ENCODE measurements around the gene NDUFAB1. TPM values are rescaled to one million over a fixed set of nuclear protein-coding genes. Genes with fewer than 3 reads are reported as not detected.

Gene NDUFAB1
- total RNA-seq, 1 experiment from 2014 or later, result 166 TPM

GRCh38 chr16:23578101-23578830 is 17.9 kb downstream of the NDUFAB1 start:
- Histone ChIP-seq H3K27me3 (ENCODE audit: control insufficient read depth, insufficient read depth, low read length) (no peaks in the 10 kb centered on the region), H3K27ac (ENCODE audit: low read length) (no peak overlapping the region), H3K36me3 (ENCODE audit: control insufficient read depth, insufficient read depth, low read length) (peaks cover 12% of the 10 kb centered on the region), H3K9me3 (ENCODE audit: control insufficient read depth, insufficient read depth, low read depth, low read length) (no peaks in the 10 kb centered on the region), H3K4me1 (ENCODE audit: control insufficient read depth, insufficient read depth, low read length) (no peaks in the 10 kb centered on the region), H3K4me3 (ENCODE audit: low read depth in 2 of 2, low read length in 2 of 2) (no peak overlapping the region)
- intact Hi-C loops (cut with micrococcal nuclease; ENCODE audit: unreplicated experiment), result no loop called here
- ChIA-PET POLR2A (interaction anchor here (0.6 kb wide), 1 partner anchor 57 kb away, joined by 3 read pairs; no protein-coding TSS in a partner anchor), CTCF (no interaction called here)
- ATAC-seq, result no peak
- TF ChIP-seq CTCF (IDR thresholded peaks at IDR 0.05) (no peak), REST (IDR thresholded peaks at IDR 0.05; ENCODE audit: insufficient read depth in 1 of 2, low read depth in 2 of 2, low read length in 1 of 2) (no peak), TCF7L2 (IDR thresholded peaks at IDR 0.05; ENCODE audit: low read depth, low read length) (no peak), POLR2AphosphoS5 (IDR thresholded peaks at IDR 0.05; ENCODE audit: low read depth, low read length) (no peak), SIN3A (IDR thresholded peaks at IDR 0.05; ENCODE audit: borderline replicate concordance, insufficient read depth, low read depth, low read length) (no peak)
- in situ Hi-C loops (cut with HindIII; ENCODE audit: low pct_unique_long_range_greater_than_20kb, low sequenced_read_pairs), result no loop called here
- BruUV-seq (replicated peaks), result no TSS peak
- DNase-seq (ENCODE audit: low read depth, low spot score), result no peak

- Histone ChIP-seq H3K36me3 (ENCODE audit: control insufficient read depth, insufficient read depth, low read length) (peaks cover 17% of the 10 kb centered on the region), H3K27me3 (ENCODE audit: control insufficient read depth, insufficient read depth, low read length) (no peaks in the 10 kb centered on the region), H3K27ac (ENCODE audit: low read length) (no peak overlapping the region), H3K9me3 (ENCODE audit: control insufficient read depth, insufficient read depth, low read depth, low read length) (no peaks in the 10 kb centered on the region), H3K4me1 (ENCODE audit: control insufficient read depth, insufficient read depth, low read length) (no peaks in the 10 kb centered on the region), H3K4me3 (ENCODE audit: low read depth in 2 of 2, low read length in 2 of 2) (no peak overlapping the region)
- ChIA-PET CTCF (no interaction called here), POLR2A (interaction anchor here (0.6 kb wide), 1 partner anchor 56 kb away, joined by 3 read pairs; no protein-coding TSS in a partner anchor)
- DNase-seq (ENCODE audit: low read depth, low spot score) (no peak), ATAC-seq (no peak; the same call in 1 of the 2 replicates)
- TF ChIP-seq CTCF (IDR thresholded peaks at IDR 0.05), result no peak
- no peak for TF ChIP-seq TCF7L2 (IDR thresholded peaks at IDR 0.05; ENCODE audit: low read depth, low read length)
- TF ChIP-seq POLR2AphosphoS5 (IDR thresholded peaks at IDR 0.05; ENCODE audit: low read depth, low read length), result no peak
- no peak for TF ChIP-seq REST (IDR thresholded peaks at IDR 0.05; ENCODE audit: insufficient read depth in 1 of 2, low read depth in 2 of 2, low read length in 1 of 2)
- no peak for TF ChIP-seq SIN3A (IDR thresholded peaks at IDR 0.05; ENCODE audit: borderline replicate concordance, insufficient read depth, low read depth, low read length)
- intact Hi-C loops (cut with micrococcal nuclease; ENCODE audit: unreplicated experiment), result no loop called here
- BruUV-seq (replicated peaks), result no TSS peak
- in situ Hi-C loops (cut with HindIII; ENCODE audit: low pct_unique_long_range_greater_than_20kb, low sequenced_read_pairs), result no loop called here
Observed at GRCh38 chr16:23577493-23577892, 18.6 kb downstream of the NDUFAB1 start.

Data from Panc1 (cell line).